ENCODE measurements around the gene SLC35A5. TPM values are rescaled to one million over a fixed set of nuclear protein-coding genes. Genes with fewer than 3 reads are reported as not detected.

The SLC35A5 gene
- total RNA-seq, 3 donors from 2014 or later: 32.1 to 37.6 (median 37.0) TPM

- no peaks in the 10 kb centered on the region for H3K27me3 ChIP-seq
- H3K9me3 ChIP-seq: no peaks in the 10 kb centered on the region
- H3K36me3 ChIP-seq: no peaks in the 10 kb centered on the region
- DNase-seq (ENCODE audit: low spot score in 2 of 2): no peak
- intact Hi-C loops (cut with DNase I; ENCODE audit: low total_unique reads): no loop called here
- no peak overlapping the region for H3K4me3 ChIP-seq
- no peak overlapping the region for H3K27ac ChIP-seq
- no peaks in the 10 kb centered on the region for H3K4me1 ChIP-seq
- TF ChIP-seq CTCF (IDR thresholded peaks at IDR 0.05) (no peak), POLR2AphosphoS5 (IDR thresholded peaks at IDR 0.05) (no peak), POLR2A (IDR thresholded peaks at IDR 0.05) (no peak)
These were observed 42.7 kb downstream of the SLC35A5 start for GRCh38 chr3:112604536-112604935.

GRCh38 chr3:112605285-112605684 is 43.4 kb downstream of the SLC35A5 start:
- no peak for TF ChIP-seq CTCF (IDR thresholded peaks at IDR 0.05)
- TF ChIP-seq POLR2AphosphoS5 (IDR thresholded peaks at IDR 0.05): no peak
- TF ChIP-seq POLR2A (IDR thresholded peaks at IDR 0.05): no peak
- H3K27me3 ChIP-seq: no peaks in the 10 kb centered on the region
- H3K36me3 ChIP-seq: no peaks in the 10 kb centered on the region
- no peak for DNase-seq (ENCODE audit: low spot score in 2 of 2)
- peak overlapping the region in 1 of 2 donors; percentile 23 for H3K27ac ChIP-seq
- no peaks in the 10 kb centered on the region for H3K4me1 ChIP-seq
- no peak overlapping the region for H3K4me3 ChIP-seq
- no peaks in the 10 kb centered on the region for H3K9me3 ChIP-seq
- intact Hi-C loops (cut with DNase I; ENCODE audit: low total_unique reads): no loop called here

GRCh38 chr3:112606098-112606497 is 44.3 kb downstream of the SLC35A5 start:
- no peak for DNase-seq (ENCODE audit: low spot score in 2 of 2)
- intact Hi-C loops (cut with DNase I; ENCODE audit: low total_unique reads): no loop called here
- Histone ChIP-seq H3K27me3 (no peaks in the 10 kb centered on the region), H3K4me3 (no peak overlapping the region), H3K27ac (no peak overlapping the region), H3K4me1 (no peaks in the 10 kb centered on the region), H3K9me3 (no peaks in the 10 kb centered on the region), H3K36me3 (no peaks in the 10 kb centered on the region)
- no peak for TF ChIP-seq POLR2A (IDR thresholded peaks at IDR 0.05)
- no peak for TF ChIP-seq POLR2AphosphoS5 (IDR thresholded peaks at IDR 0.05)
- no peak for TF ChIP-seq CTCF (IDR thresholded peaks at IDR 0.05)

- no peaks in the 10 kb centered on the region for H3K27me3 ChIP-seq
- no peak overlapping the region for H3K27ac ChIP-seq
- H3K9me3 ChIP-seq: no peaks in the 10 kb centered on the region
- H3K36me3 ChIP-seq: no peaks in the 10 kb centered on the region
- intact Hi-C loops (cut with DNase I; ENCODE audit: low total_unique reads): no loop called here
- no peak for TF ChIP-seq POLR2AphosphoS5 (IDR thresholded peaks at IDR 0.05)
- TF ChIP-seq POLR2A (IDR thresholded peaks at IDR 0.05): no peak
- TF ChIP-seq CTCF (IDR thresholded peaks at IDR 0.05): no peak
- no peak for DNase-seq (ENCODE audit: low spot score in 2 of 2)
- H3K4me1 ChIP-seq: no peaks in the 10 kb centered on the region
- no peak overlapping the region for H3K4me3 ChIP-seq
These were observed 46.0 kb downstream of the SLC35A5 start for GRCh38 chr3:112607863-112608262.

- Histone ChIP-seq H3K4me1 (no peaks in the 10 kb centered on the region), H3K27ac (no peak overlapping the region), H3K36me3 (no peaks in the 10 kb centered on the region), H3K9me3 (no peaks in the 10 kb centered on the region), H3K27me3 (no peaks in the 10 kb centered on the region), H3K4me3 (no peak overlapping the region)
- TF ChIP-seq POLR2AphosphoS5 (IDR thresholded peaks at IDR 0.05) (no peak), CTCF (IDR thresholded peaks at IDR 0.05) (no peak), POLR2A (IDR thresholded peaks at IDR 0.05) (no peak)
- intact Hi-C loops (cut with DNase I; ENCODE audit: low total_unique reads): no loop called here
- no peak for DNase-seq (ENCODE audit: low spot score in 2 of 2)
These were observed 48.3 kb downstream of the SLC35A5 start for GRCh38 chr3:112610121-112610520.
